ENCODE data around the gene IFT22.
"Not testable (repeated sequence)": the region's sequence is repeated elsewhere in the genome, so short reads cannot be mapped to it uniquely, and the experiment has no call there.

The IFT22 gene

DNA sequence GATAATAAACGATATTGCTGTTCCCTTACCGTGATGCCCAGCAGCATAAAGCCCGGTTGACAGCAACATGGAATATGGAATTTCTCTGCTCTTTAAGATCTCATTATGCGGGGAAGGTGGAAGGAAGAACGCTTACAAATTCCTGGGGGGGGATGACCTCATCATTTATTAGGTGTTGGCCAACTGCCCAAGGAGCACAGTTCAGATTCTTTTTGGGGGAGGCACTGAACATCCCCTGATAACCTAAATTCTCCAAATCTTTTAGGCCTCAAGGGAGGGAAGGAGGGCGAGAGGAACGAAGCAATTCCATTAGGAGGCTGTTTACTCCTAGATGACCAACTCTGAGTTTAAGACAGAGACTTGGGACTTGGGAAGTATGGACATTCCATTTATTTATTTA is 35.8 kb upstream of the IFT22 start:
- Histone ChIP-seq H4K20me1 (ENCODE audit: insufficient read depth, low read length) (no peaks in the 10 kb centered on the region), H3K9ac (ENCODE audit: low read length) (no peak overlapping the region), H3K4me1 (ENCODE audit: low read length) (no peaks in the 10 kb centered on the region), H3K27ac (ENCODE audit: low read length) (no peak overlapping the region), H3K4me2 (ENCODE audit: low read length) (no peak overlapping the region), H3K79me2 (ENCODE audit: low read length) (no peaks in the 10 kb centered on the region), H3K4me3 (ENCODE audit: low read length) (no peak overlapping the region), H3K27me3 (ENCODE audit: low read depth, low read length) (0 out of 2 replicates have a peak, but pooled peaks cover 3% of the 10 kb centered on the region), H2AFZ (ENCODE audit: low read depth, low read length) (no peak overlapping the region), H3K9me3 (ENCODE audit: insufficient read depth, low read length) (no peaks in the 10 kb centered on the region), H3K36me3 (replicated peaks; ENCODE audit: low read depth, low read length) (no peaks in the 10 kb centered on the region)
- no peak for TF ChIP-seq EZH2phosphoT487 (IDR thresholded peaks at IDR 0.05; ENCODE audit: low read depth)
- TF ChIP-seq CTCF (IDR thresholded peaks at IDR 0.05; ENCODE audit: low read depth, low read length): no peak

DNA sequence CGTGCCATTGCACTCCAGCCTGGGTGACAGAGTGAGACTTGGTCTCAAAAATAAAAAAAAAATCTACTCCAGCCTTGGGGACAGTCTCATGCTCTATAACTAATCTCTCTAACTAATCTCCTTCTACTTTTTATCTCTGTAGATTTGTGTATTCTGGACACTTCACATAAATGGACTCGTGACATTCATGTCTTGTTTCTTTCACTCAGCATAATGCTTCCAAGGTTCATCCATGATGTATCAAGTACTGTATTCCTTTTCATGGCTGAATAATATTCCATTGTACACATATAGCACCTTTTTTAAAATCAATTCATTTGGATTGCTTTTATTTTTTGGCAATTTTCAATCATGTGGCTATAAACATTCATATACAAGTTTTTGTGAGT is 31.3 kb upstream of the IFT22 start:
- Histone ChIP-seq H3K27me3 (ENCODE audit: low read depth, low read length) (0 out of 2 replicates have a peak, but pooled peaks cover 3% of the 10 kb centered on the region), H3K4me3 (ENCODE audit: low read length) (no peak overlapping the region), H3K9me3 (ENCODE audit: insufficient read depth, low read length) (no peaks in the 10 kb centered on the region), H3K4me1 (ENCODE audit: low read length) (no peaks in the 10 kb centered on the region), H2AFZ (ENCODE audit: low read depth, low read length) (no peak overlapping the region), H3K36me3 (replicated peaks; ENCODE audit: low read depth, low read length) (no peaks in the 10 kb centered on the region), H3K4me2 (ENCODE audit: low read length) (no peak overlapping the region), H3K9ac (ENCODE audit: low read length) (no peak overlapping the region), H3K79me2 (ENCODE audit: low read length) (no peaks in the 10 kb centered on the region), H3K27ac (ENCODE audit: low read length) (no peak overlapping the region), H4K20me1 (ENCODE audit: insufficient read depth, low read length) (no peaks in the 10 kb centered on the region)
- TF ChIP-seq EZH2phosphoT487 (IDR thresholded peaks at IDR 0.05; ENCODE audit: low read depth) (no peak), CTCF (IDR thresholded peaks at IDR 0.05; ENCODE audit: low read depth, low read length) (no peak)

DNA sequence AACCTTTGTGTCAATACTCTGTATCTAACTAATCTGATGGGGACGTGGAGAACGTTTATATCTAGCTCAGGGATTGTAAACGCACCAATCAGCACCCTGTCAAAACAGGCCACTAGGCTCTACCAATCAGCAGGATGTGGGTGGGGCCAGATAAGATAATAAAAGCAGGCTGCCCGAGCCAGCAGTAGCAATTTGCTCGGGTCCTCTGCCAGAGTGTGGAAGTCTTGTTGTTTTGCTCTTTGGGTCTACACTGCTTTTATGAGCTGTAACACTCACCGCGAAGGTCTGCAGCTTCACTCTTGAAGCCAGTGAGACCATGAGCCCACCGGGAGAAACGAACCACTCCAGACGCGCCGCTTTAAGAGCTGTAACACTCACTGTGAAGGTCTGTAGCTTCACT is 27.7 kb upstream of the IFT22 start:
- not testable (repeated sequence) for H2AFZ ChIP-seq (ENCODE audit: low read depth, low read length); H4K20me1 ChIP-seq (ENCODE audit: insufficient read depth, low read length); H3K9me3 ChIP-seq (ENCODE audit: insufficient read depth, low read length); H3K36me3 ChIP-seq (replicated peaks; ENCODE audit: low read depth, low read length); H3K4me3 ChIP-seq (ENCODE audit: low read length); H3K9ac ChIP-seq (ENCODE audit: low read length); H3K4me2 ChIP-seq (ENCODE audit: low read length); H3K27me3 ChIP-seq (ENCODE audit: low read depth, low read length); H3K79me2 ChIP-seq (ENCODE audit: low read length); H3K4me1 ChIP-seq (ENCODE audit: low read length); H3K27ac ChIP-seq (ENCODE audit: low read length)

- H3K27ac ChIP-seq (ENCODE audit: low read length); H3K27me3 ChIP-seq (ENCODE audit: low read depth, low read length); H3K4me1 ChIP-seq (ENCODE audit: low read length); H3K9ac ChIP-seq (ENCODE audit: low read length); H3K4me3 ChIP-seq (ENCODE audit: low read length); H3K79me2 ChIP-seq (ENCODE audit: low read length); H3K36me3 ChIP-seq (replicated peaks; ENCODE audit: low read depth, low read length); H2AFZ ChIP-seq (ENCODE audit: low read depth, low read length); H3K4me2 ChIP-seq (ENCODE audit: low read length); H4K20me1 ChIP-seq (ENCODE audit: insufficient read depth, low read length); H3K9me3 ChIP-seq (ENCODE audit: insufficient read depth, low read length): not testable (repeated sequence)
These were observed 26.9 kb upstream of the IFT22 start for GRCh38 chr7:101348456-101349067.

GRCh38 chr7:101347477-101347876 is 25.9 kb upstream of the IFT22 start:
- no peak overlapping the region for H3K4me2 ChIP-seq (ENCODE audit: low read length)
- no peak overlapping the region for H2AFZ ChIP-seq (ENCODE audit: low read depth, low read length)
- no peaks in the 10 kb centered on the region for H4K20me1 ChIP-seq (ENCODE audit: insufficient read depth, low read length)
- H3K36me3 ChIP-seq (replicated peaks; ENCODE audit: low read depth, low read length): no peaks in the 10 kb centered on the region
- no peaks in the 10 kb centered on the region for H3K4me1 ChIP-seq (ENCODE audit: low read length)
- H3K4me3 ChIP-seq (ENCODE audit: low read length): no peak overlapping the region
- TF ChIP-seq CTCF (IDR thresholded peaks at IDR 0.05; ENCODE audit: low read depth, low read length) (no peak), EZH2phosphoT487 (IDR thresholded peaks at IDR 0.05; ENCODE audit: low read depth) (no peak)
- H3K27ac ChIP-seq (ENCODE audit: low read length): no peak overlapping the region
- no peak overlapping the region for H3K9ac ChIP-seq (ENCODE audit: low read length)
- H3K9me3 ChIP-seq (ENCODE audit: insufficient read depth, low read length): no peaks in the 10 kb centered on the region
- H3K27me3 ChIP-seq (ENCODE audit: low read depth, low read length): no peaks in the 10 kb centered on the region; the same call in 1 of the 2 replicates
- H3K79me2 ChIP-seq (ENCODE audit: low read length): no peaks in the 10 kb centered on the region

Measured in OCI-LY3 (cell line).